Activated naive CD4-positive, alpha-beta T cell (primary cell): ENCODE data around the gene FGF21.
A peak's percentile ranks its signal among the peaks of the same experiment; 100 is the strongest.
"Not testable (repeated sequence)": the region's sequence is repeated elsewhere in the genome, so short reads cannot be mapped to it uniquely, and the experiment has no call there.

Experiments
- DNase-seq, 4 experiments: peaks; one replicate each; lab custom pipeline; 2025; lab: John Stamatoyannopoulos, UW

The FGF21 gene

DNA sequence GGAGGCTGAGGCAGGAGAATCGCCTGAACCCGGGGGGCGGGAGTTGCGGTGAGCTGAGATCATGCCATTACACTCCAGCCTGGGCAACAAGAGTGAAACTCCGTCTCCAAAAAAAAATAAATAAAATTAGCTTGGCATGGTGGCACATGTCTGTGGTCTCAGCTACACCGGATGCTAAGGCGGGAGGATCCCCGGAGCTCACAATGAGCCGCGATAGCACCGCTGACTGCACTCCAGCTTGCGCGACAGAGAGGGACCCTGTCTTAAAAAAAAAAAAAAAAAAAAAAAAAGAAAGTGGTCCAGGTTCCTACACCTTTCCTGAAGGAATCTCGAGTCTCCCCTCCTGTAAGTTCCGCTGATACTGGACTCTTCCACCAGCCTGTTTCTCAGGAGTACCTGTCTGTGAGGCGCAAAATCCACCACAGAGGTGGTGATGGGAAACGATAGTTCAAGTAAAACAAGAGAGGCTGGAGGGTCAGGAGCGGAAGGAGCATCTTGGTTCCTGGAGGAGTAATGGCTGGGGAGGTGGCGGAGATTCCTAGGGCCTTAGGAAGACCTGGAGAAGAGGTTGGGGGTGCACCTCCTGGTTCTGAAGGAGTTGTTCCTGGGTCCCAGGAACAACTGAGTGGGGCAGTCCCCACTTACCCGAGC is 3.4 kb upstream of the FGF21 start:
- no peak for DNase-seq

DNA sequence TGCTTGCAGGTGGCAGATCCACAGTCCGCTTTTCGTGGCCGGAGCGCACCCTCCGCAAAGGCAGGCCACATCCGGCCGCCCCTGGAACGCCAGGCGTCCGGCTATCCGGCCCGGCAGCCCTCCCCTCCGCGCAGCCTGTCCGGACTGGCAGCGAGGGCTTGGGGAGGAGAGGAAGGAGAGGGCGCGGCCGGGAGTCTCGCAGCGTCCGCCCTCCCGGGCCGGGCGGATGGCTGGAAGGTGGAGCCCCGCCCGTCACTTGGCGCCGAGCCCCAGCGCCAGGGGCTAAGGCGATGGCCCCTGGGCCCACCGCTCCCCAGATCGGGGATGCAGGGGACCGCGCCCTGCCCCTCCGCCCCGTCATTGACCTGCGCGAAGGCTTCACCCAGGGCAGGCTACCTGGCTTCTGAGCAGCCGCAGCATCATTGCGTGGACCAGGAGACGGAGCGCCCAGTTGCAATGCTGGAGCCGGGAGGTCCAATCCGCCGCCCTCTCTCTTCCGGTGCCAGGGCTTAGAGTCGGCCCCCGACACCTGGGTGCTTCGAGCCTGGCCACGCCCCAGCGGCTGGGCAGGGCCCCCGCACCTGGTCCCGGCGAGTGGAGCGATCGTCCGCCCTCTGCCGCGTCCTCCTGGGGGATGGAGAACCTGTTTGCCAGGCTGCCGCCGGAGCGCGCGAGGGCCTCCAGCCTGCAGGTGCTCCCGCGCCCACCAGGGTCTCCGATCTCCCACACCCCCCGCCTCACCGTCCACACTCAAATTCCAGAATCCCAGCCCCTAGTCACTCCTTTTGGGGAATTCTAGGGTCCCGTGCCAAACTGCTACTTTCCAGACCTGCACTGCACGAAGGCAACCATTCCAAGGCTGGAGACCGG is 2.6 kb upstream of the FGF21 start, which contains the start of gene FUT1:
Gene FUT1 (minus strand): TSS at position 146 of the 870 bp plus-strand sequence. CDS start 1,360 bp downstream, outside the sequence.
- peak in 1 of 4 experiments; percentile 24 for DNase-seq

DNA sequence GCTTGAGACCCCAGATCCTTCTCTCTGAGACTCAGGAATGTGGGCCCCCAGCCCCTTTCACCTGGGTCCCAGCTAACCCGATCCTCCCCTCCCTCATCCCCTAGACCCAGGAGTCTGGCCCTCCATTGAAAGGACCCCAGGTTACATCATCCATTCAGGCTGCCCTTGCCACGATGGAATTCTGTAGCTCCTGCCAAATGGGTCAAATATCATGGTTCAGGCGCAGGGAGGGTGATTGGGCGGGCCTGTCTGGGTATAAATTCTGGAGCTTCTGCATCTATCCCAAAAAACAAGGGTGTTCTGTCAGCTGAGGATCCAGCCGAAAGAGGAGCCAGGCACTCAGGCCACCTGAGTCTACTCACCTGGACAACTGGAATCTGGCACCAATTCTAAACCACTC is 463 bp downstream of the FGF21 start:
- DNase-seq, result no peak

DNA sequence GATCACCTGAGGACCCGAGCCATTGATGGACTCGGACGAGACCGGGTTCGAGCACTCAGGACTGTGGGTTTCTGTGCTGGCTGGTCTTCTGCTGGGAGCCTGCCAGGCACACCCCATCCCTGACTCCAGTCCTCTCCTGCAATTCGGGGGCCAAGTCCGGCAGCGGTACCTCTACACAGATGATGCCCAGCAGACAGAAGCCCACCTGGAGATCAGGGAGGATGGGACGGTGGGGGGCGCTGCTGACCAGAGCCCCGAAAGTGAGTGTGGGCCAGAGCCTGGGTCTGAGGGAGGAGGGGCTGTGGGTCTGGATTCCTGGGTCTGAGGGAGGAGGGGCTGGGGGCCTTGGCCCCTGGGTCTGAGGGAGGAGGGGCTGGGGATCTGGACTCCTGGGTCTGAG is 888 bp downstream of the FGF21 start:
- DNase-seq, result no peak

DNA sequence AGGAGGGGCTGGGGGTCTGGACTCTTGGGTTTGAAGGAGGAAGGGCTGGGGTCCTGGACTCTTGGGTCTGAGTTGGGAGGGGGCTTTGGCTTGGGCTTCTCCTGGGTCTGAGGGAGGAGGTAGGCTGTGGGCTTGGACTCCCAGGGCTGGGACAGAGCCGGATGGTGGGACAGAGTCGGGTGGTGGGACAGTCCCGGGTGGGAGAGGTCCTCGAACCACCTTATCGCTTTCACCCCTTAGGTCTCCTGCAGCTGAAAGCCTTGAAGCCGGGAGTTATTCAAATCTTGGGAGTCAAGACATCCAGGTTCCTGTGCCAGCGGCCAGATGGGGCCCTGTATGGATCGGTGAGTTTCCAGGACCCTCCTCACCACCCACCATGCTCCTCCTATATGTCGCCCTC is 1.4 kb downstream of the FGF21 start:
- DNase-seq, result no peak

DNA sequence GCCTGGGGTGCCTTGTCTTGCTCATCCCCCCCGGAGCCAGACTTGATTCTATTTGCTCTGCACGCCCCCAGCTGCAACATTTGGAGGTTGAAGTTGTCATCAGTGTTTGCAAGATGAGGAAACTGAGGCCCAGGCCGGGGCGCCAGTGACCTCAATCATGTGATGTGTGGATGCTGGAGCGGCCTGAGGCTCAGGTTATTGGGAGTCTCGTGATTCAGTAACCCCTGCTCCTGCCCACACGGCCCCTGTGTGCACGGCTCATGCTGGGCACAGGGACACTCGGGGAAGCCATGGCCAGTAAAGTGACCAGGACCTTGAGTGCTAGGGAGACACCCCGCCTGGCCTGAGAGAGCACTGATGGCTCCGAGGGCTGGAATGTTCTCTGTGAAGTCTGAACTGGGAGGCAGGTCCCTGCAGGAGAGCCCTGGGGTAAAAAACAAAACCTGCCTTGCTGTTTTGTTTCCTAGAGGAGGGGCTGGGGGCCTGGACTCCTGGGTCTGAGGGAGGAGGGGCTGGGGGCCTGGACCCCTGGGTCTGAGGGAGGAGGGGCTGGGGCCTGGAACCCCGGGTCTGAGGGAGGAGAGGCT is 1.9 kb downstream of the FGF21 start:
- DNase-seq, result no peak

DNA sequence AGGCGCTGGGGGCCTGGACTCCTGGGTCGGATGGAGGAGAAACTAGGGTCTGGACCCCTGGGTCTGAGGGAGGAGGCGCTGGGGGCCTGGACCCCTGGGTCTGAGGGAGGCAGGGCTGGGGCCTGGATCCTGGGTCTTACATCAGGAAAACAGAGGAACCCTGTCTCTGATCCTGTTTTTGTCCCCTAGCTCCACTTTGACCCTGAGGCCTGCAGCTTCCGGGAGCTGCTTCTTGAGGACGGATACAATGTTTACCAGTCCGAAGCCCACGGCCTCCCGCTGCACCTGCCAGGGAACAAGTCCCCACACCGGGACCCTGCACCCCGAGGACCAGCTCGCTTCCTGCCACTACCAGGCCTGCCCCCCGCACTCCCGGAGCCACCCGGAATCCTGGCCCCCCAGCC is 2.4 kb downstream of the FGF21 start:
- DNase-seq, result no peak

DNA sequence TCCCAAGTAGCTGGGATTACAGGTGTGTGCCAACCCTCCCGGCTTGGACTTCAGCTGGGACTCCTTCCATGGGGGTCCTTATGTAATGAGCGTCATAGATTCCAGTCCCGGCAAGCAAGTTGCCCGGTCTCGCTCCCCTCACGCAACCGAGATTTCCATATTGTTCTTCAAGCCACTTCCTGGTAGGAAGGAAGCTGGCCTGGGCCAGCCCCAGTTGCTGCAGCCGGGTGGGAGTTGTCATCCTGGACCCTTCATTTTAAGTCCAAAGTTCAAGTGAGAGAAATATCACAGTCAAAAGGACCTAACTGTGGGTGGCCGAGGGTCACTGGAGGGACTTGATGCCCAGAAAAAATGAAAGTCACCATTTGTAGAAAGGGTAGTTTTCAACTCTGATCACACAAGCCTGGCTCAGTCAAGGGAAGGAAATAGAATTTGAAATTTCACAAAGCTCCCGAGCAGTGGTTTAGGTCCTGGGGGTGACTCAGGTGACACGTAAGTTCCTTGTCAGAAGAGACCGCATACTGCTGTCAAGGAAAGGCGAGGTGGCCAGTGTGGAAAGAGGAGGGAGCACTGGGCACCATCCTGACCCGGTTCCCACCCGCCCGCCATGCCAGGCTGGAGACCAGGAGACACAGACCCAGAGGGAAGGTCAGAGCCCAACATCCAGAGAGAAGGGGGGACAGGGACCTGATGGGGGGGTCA is 5.3 kb downstream of the FGF21 start:
- no peak for DNase-seq

DNA sequence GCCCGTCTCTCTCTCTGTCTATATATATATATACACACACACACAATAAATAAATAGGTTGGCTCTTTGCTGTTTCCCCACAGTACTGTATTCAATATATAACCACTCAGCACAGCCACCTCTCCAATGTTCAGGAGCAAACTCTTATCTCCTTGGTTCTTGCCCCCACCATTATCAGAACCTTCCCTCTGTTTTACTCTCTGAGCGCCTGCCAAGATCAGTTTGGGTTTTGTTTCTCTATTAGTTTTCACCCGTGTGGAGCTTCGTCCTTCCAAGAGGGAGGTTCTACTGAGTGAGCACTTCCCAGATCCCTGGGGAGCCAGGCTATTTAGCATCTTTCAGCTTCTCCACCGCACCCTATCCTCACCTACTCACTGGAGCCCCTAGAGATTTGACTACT is 10.5 kb downstream of the FGF21 start:
- DNase-seq, result not testable (repeated sequence)

DNA sequence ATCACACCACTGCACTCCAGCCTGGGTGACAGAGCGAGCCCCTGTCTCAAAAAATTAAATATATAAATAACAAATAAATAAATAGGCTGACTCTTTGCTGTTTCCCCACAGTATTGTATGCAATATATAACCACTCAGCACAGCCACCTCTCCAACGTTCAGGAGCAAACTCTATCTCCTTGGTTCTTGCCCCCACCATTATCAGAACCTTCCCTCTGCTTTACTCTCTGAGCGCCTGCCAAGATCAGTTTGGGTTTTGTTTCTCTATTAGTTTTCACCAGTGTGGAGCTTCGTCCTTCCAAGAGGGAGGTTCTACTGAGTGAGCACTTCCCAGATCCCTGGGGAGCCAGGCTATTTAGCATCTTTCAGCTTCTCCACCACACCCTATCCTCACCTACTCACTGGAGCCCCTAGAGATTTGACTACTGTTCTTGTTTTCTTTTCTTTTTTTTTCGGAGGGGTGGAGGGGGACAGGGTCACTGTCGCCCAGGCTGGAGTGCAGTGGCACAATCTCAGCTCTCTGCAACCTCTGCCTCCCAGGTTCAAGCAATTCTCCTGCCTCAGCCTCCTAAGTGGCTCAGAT is 12.9 kb downstream of the FGF21 start:
- DNase-seq, result not testable (repeated sequence)

DNA sequence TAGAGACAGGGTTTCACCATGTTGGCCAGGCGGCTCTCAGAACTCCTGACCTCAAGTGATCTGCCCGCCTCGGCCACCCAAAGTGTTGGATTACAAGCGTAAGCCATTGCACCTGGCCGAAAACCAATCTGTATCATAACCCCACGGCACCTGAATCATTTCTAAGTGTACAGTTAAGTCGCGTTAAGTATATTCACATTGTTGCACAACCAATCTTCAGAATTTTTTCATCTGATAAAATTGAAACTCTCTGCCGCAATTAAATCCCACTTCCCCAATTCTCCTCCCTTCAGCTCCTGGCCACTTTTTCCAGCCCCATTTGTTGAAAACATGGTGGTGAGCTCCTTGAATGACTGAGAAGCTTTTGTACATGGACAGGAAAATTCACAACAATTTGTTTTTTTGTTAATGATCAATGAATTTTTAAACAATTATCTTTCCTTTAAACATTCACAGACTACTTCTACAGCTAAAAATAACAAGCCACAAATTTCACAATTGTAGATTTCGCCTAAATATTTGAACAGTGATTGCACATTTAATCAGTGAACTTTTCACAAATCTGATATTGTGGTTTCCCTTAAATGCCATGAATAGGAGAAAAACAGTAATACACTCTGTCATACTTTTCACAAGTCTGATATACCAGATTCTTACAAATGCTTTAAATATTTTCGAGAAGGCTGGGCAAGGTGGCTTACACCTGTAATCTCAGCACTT is 13.8 kb downstream of the FGF21 start:
- no peak for DNase-seq

DNA sequence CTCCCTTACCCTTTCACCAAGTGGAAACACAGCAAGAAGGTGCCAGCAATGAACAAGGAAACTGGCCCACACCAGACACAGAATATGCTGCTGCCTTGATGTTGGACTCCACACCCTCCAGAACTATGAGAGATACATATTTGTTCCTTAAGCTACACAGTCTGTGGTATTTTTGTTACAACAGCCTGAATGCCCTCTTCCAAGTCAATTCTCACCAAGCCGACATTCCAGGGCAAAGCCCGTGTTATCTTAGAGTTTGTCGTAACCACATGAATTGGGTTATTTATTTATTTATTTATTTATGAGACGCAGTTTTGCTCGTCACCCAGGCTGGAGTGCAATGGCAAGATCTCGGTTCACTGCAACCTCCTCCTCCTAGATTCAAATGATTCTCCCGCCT is 14.9 kb downstream of the FGF21 start:
- DNase-seq, result no peak

DNA sequence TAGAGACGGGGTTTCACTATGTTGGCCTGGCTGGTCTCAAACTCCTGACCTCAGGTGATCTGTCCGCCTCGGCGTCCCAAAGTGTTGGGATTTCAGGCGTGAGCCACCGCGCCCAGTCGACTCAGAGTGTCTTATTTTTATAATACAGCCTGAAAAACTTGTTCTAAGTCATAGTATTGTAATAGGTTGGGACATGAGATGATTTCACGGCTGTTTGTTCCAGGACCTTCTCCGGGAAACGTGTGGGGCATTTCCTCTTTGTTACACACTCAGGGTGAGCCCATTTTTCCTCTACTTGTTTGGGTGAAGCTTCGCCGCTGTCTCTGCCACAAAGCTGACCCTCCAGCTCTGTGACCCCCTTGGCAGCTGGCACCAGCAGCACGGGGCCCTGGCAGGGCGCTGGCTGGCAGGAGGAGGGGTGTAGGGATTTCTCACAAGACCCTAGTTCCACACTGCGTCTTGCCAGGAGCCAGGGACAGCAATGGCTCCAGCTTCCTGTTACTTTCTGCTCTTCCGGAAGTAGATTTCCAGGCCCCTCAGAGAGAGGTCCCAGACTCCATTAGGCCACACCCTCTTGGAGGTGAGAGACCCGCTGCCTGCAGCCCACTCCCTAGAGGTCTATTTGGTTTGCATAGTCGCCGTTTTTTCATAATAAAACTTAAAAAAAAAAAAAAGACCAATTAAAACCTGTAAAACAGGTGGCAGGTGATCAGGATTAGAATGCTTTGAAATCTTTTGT is 15.6 kb downstream of the FGF21 start:
- DNase-seq, result no peak

DNA sequence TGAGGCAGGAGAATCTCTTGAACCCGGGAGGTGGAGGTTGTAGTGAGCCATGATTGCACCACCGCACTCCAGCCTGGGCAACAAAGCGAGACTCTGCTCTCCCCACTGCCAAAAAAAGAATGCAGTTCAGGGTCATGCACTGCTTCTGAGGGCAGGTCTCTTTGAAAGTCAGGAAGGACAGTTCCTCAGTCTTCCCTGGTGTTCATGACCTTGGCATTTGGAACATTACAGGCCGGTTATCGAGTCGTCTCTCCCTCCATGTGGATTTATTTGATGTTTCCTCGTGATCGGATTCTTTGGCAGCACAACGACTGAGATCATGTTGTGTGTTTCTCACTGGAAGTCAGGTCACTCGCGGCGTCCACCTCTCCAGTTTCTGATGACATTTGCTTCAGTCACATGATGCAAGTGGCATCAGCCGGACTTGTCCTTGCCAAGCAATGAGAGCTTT is 17.2 kb downstream of the FGF21 start:
- DNase-seq, result no peak

DNA sequence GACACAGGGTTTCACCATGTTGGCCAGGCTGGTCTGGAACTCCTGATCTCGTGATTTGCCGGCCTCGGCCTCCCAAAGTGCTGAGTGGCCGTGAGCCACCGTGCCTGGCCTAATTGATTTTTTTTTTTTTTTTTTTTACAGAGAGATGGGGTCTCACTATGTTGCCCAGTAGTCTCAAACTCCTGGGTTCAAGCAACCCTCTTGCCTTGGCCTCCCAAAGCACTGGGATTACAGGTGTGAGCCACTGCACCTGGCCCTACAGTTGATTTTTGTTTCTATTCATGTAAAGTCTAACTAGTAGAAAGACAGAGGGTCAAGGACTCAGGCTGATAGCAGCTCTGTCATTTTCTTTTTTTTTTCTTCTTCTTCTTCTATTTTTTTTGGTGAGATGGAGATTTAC is 21.8 kb downstream of the FGF21 start:
- DNase-seq, result no peak

DNA sequence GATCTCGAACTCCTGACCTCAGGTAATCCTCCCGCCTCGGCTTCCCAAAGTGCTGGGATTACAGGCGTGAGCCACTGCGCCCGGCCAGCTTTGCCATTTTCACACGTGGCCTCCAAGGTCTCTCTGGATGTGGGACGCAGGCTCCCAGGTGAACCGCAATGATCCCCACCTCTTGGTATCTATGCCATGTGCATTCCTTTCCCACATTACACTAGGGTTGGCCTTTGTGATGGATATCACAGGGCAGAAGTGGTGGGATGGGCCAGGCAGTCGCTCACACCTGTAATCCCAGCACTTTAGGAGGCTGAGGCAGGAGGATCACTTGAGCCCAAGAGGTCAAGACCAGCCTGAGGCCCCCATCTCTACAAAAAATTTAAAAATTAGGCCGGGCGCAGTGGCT is 22.4 kb downstream of the FGF21 start:
- no peak for DNase-seq

DNA sequence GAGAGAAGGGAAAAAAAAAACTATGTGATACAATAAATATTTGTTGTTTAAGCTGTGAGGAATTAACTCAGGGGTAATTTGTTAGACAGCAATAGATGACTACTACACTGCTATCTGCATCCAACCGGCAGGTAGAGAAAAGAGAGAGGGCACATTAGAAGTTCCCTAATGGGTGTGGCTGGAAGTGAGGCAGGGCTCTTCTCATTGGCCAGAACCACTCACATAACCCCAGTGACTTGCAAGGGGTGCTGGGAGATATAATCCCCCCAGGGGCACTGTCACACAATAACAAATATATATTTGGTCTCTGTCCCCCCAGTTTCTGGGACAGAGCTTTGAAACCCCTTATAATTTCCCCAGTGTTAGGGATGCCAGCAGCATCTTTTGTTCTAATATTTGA is 24.3 kb downstream of the FGF21 start:
- DNase-seq, result no peak

DNA sequence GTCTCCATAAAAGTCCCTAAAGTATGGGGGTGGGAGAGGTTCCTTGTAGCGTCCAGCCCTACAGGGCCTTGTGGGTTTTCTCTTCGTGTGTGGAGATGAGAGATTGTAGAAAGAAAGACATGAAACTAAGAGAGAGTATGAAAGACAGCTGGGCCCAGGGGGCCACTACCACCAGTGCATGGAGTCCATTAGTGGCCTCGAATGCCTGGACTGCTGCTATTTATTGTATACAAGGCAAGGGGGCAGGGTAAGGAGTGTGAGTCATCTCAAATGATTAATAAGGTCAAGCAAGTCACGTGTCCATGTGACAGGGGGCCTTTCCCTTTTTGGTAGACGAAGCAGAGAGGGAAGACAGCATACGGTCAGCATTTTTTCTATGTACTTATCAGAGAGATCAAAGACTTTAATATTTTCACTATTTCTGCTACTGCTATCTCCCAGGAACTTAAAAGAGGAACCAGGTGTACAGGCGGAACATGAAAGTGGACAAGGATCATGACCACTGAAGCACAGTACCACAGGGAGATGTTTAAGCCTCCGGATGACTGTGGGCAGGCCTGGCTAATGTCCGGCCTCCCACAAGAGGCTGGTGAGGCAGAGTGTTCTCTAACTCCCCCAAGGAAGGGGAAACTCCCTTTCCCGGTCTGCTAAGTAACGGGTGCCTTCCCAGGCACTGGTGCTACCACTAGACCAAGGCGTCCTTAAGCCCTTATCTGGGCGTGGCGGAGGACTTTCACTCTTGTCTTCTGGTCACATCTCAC is 25.5 kb downstream of the FGF21 start:
- no peak for DNase-seq

DNA sequence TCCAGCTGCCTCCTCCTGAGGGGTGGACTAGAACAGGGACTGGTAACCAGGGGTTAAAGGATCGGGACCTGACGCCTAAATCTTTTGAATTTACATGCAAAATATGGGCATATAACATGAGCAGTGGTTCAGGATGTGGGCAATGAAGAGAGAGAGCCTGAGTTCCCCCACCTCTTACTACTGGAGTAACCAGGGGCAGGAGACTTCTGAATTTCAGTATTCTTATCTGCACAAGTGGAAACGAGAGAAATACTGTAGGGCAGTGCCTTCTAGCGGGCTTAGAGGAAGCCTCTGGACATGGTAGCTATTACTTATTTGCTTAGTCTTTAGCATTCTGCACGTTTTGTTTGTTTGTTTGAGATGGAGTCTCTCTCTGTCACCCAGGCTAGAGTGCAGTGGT is 29.2 kb downstream of the FGF21 start:
- DNase-seq, result no peak

DNA sequence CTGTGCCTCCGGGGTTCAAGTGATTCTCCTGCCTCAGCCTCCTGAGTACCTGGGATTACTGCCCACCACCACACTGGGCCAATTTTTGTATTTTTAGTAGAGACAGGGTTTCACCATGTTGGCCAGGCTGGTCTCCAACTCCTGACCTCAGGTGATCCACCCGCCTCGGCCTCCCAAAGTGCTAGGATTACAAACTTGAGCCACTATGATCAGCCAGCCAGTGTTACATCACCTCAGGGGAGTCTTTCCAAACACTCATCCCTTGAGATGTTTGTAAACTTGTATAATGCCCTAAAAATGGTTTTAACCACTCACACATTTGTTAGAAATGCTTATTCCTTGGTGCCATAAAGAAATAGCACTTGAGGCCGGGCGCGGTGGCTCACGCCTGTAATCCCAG is 31.1 kb downstream of the FGF21 start:
- not testable (repeated sequence) for DNase-seq
